ENCODE results near the gene ARL8B.

The ARL8B gene

DNA sequence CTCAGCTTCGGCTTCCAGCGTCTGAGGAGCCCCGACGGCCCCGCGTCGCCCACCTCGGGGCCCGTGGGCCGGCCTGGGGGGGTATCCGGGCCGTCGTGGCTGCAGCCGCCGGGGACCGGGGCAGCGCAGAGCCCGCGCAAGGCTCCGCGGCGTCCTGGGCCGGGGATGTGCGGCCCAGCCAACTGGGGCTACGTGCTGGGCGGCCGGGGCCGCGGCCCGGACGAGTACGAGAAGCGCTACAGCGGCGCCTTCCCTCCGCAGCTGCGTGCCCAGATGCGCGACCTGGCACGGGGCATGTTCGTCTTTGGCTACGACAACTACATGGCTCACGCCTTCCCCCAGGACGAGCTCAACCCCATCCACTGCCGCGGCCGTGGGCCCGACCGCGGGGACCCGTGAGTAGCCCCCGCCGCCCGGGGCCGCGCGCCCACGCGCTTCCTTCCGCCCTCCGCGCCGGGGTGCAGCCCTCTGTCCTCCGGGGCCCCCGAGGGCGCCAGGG, 65.9 kb downstream of the ARL8B start:
- DNase-seq = no peak

DNA sequence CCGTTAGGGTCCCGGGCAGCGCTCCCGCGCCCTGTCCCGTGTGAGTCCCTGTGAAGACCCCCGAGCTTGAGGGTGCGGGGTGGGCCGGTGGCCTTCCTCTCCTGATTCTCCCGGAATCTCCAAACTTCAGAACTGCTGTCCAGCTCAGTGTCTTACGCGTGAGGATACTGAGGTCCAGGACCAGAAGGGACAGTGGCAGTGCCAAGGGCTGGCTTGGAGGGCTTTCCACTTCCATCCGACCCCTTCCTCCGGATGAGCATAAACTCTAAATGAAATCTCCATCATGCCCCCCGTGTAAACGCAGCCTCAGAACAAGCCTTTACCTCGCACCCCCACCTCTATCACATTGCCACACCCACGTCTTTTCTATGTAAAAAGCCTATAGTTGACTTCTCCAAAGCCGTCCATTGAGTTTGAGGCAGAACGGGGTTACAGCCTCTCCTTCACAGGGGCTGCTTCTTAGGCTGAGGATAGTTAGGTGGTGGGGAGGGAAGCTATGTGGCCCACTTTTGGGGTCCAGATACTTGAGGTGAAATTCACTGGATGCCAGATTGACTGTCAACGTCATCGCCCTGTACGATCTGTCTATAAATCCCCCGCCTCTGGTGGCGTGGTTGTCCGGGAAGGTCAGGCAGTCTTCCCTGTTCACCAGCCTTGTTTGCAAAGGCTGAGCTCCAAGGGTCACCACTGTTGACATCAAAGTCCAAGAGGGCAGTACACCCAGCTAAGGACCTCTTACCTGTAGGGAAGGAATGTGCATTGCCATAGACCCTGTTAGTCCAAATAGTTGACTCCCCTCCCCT, 66.5 kb downstream of the ARL8B start:
- peak; percentile 27 for DNase-seq

DNA sequence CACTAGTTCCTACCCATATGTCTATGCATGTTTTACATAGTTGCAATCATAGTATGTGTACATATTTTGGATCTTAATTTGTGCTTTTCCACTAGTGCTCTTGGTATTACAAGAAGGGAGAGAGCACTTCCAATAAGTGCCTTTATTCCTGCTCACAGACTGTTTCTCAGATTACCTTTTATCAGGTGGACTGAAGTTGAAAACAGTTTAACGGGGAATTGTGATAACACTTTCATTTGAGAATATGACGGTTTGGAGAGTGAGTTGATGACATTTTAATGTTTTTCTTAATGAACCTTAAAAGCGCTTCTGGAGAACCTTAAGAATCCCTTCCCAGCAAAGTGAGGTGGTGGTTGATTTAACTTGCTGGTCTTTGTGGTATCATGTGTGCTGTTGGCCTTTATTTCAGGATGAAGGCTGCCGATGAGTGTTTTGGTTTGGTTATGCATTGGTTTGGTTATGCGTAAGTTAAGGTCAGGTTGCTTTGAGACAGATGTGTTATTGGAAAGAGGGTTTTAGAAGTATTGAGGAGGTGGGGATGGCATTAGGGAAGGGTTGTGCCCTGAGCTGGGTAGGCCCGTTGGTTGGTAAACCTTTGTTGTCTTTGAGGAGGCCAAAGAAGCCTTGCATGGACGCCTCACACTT, 68.2 kb downstream of the ARL8B start:
- DNase-seq = no peak

- no peak for DNase-seq
Observed at GRCh38 chr3:5191555-5192304, 69.6 kb downstream of the ARL8B start.

DNA sequence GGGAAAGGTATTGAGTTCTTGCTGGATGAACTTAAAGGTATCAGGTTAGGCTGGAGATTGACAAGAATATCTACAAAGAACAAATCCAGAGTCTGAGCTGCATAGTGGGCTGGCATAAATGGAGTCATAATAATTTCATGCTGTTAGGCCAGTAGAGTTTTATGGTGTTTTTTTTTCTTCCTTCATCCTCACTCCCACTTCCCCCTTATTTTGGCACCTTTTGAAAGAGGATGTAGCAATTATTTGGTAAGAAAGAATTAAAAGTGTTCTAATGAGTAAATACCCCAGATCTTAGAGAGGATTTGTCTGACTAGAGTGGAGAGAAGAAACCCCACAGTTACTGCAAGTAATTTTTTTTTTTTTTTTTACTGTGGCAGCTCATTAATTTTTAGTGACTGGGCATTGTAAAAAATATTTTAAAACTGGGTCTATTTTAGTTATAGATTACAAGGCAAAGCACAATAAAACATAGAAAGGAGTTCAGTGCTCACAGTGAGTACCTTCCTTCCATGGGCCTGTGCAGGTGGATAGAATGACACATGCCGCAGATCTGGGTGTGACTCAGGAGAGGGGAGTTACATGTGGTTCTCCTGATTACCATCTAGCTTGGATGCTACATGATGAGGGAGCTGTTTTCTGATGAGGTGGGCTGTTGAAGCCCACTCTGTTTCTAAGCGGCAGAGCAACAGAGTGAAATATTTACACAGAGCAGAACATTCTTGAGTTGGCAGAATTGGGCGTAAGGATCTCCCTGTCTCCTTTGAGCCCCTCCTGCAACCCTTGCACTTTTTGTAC, 70.7 kb downstream of the ARL8B start:
- no peak for DNase-seq

- DNase-seq = no peak
Observed at GRCh38 chr3:5194341-5194740, 72.2 kb downstream of the ARL8B start.

GRCh38 chr3:5194801-5195509, 72.9 kb downstream of the ARL8B start:
- peak; percentile 78 for DNase-seq

- DNase-seq = peak; percentile 12
Observed at GRCh38 chr3:5195605-5196004, 73.5 kb downstream of the ARL8B start.

GRCh38 chr3:5197022-5197421, 74.9 kb downstream of the ARL8B start:
- peak; percentile 74 for DNase-seq

- DNase-seq = peak; percentile 63
Observed at GRCh38 chr3:5197470-5198312, 75.6 kb downstream of the ARL8B start.

DNA sequence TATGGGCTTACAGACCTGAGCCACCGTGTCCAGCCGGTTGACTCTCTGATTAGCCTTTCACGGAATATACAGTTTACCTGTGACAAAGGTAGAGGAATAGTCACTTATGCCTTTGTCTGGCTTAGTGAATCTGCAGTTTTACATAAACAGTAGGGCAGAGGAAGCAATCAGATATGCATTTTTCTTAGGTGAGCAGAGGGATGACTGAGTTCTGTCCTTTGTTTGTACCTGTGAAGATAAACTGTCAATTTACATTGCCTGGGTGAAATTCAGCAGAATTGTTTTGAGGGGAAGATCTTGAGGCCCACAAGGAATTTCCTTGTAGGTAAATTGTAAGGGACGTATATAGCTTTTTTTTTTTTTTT, 76.2 kb downstream of the ARL8B start:
- no peak for DNase-seq

- no peak for DNase-seq
Observed at GRCh38 chr3:5198986-5199731, 77.1 kb downstream of the ARL8B start.

GRCh38 chr3:5201536-5201935, 79.4 kb downstream of the ARL8B start:
- DNase-seq = no peak

- peak; percentile 75 for DNase-seq
Observed at GRCh38 chr3:5202222-5202621, 80.1 kb downstream of the ARL8B start.

- peak; percentile 58 for DNase-seq
Observed at GRCh38 chr3:5205165-5205941, 83.3 kb downstream of the ARL8B start.

GRCh38 chr3:5210926-5211325, 88.8 kb downstream of the ARL8B start:
- no peak for DNase-seq

DNA sequence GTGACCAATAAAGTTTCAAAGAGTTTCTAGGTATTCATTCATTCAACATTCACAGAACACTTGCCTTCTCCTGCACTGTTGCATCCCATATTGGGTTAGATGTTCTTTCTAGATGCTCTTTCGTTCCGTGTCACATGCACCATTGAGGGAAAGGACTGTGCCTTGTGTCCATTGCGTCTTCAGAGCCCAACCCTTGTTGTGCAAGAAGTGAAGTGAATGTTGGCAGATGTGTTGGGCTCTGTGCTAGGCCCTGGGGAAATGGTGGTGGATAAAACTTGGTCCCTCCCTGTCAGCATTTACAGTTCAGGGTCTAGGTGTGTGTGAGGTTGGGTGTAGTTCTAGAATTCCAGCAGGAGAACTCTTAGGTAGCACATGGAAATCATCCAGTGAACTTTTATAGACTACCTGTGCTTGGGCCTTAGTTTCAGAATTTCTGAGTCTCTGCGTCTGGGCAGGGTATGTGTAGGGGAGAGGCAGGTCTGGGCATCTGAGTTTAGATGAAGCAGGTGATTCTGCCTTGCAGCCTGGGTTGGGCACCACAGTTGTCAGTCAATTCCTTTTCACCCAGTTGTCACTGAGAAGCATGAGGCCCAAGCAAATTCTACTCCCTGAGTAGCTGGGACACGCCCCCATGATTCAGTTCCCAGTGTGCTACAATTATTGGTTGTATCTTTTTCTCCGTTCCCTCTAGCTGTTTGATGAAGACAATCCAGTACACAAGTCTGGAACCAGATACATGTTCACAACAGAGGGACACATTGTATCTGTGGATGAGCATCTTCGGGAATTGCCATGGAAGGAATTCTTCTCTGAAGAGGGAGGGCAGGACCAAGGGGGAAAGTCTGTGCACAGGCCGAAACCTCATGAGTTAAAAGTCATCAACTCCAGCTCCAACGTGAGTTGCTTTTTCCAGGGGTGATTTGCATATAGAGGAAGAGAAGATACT, 90.8 kb downstream of the ARL8B start:
- DNase-seq = no peak

- no peak for DNase-seq
Observed at GRCh38 chr3:5213574-5213966, 91.5 kb downstream of the ARL8B start.
